Stomach (tissue), 4 donors: ENCODE measurements around the gene CLOCK.

ENCODE experiments used
- EP300 ChIP-seq: sonication (generic); formaldehyde crosslinking; IDR thresholded peaks from one replicate; pipeline ENCODE4 v1.6.1; 2017; ENCODE audit warnings: antibody characterized with exemption
- POLR2A ChIP-seq, 4 donors: fragments of 450-650 bp; IDR thresholded peaks; one replicate each; pipeline ENCODE4 v1.6.1; 2016; ENCODE audit warnings: antibody characterized with exemption in 4 of 4, control low read depth in 2 of 4, mild to moderate bottlenecking in 1 of 4, moderate library complexity in 1 of 4
- POLR2AphosphoS5 ChIP-seq, 3 donors: sonication (generic); formaldehyde crosslinking; IDR thresholded peaks; one replicate each; pipeline ENCODE4 v1.6.1; 2016; ENCODE audit warnings: antibody characterized with exemption in 3 of 3
- TF ChIP-seq, protein P1 (sequence below), 7 experiments: fragments of 450-650 bp in 4 of 7; fragments of 200-600 bp in 3 of 7; sonication (generic) in 3 of 7; IDR thresholded peaks; one replicate each; pipeline ENCODE4 v1.5.1; 2016 to 2019; ENCODE audit warnings: antibody characterized with exemption in 7 of 7, control low read depth in 2 of 7, mild to moderate bottlenecking in 1 of 7

DNA sequence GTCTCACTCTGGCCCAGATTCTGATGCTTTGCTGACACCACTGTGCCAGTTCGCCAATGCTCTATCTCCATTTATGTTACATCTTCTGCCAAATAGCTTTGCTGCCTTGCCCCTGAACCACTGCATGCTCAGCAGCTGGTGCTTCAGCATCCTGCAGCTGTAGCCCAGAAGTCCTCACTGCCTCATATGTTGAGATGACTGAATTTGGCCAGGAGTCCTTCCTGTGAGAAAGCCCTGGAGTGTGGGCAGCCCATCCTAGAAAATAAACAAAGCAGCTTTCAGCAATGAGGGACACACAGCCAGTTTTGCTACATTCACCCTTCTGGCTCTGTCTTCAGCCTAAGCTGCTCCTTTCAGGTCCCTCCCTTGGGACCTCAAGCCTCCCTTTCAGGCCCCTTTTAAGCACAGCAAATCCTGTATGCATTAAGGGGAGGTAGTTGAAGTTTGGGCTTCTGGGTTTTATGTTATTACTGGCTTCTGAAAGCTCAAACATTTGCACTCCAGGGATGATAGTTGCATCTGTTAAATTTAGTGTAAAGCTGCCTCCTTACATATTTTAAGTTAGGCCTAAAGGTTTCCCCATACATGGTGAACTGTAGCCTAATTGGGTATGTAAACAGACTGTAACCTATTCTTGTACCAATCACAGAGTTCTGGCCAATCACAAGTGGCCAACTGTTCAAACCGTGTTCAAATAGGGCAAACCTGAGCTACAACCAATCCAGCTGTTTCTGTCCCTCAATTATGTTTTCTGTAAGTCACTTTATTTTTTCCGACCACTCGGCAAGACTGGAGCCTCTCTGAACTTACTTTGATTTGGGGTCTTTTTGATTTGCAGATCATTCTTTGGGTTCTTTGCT is 153.0 kb downstream of the CLOCK start:
- TF ChIP-seq POLR2AphosphoS5 (IDR thresholded peaks at IDR 0.05): peak in 1 of 3 donors; percentile 35
- TF ChIP-seq POLR2A (IDR thresholded peaks at IDR 0.05): no peak
- TF ChIP-seq, protein P1, sequence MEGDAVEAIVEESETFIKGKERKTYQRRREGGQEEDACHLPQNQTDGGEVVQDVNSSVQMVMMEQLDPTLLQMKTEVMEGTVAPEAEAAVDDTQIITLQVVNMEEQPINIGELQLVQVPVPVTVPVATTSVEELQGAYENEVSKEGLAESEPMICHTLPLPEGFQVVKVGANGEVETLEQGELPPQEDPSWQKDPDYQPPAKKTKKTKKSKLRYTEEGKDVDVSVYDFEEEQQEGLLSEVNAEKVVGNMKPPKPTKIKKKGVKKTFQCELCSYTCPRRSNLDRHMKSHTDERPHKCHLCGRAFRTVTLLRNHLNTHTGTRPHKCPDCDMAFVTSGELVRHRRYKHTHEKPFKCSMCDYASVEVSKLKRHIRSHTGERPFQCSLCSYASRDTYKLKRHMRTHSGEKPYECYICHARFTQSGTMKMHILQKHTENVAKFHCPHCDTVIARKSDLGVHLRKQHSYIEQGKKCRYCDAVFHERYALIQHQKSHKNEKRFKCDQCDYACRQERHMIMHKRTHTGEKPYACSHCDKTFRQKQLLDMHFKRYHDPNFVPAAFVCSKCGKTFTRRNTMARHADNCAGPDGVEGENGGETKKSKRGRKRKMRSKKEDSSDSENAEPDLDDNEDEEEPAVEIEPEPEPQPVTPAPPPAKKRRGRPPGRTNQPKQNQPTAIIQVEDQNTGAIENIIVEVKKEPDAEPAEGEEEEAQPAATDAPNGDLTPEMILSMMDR (IDR thresholded peaks at IDR 0.05): no peak
- TF ChIP-seq EP300: no peak
